Retinal pigment epithelial cell (primary cell): ENCODE measurements around the gene LRCH4.
A peak's percentile ranks its signal among the peaks of the same experiment; 100 is the strongest.

ENCODE experiments used
- DNase-seq: peaks from one replicate; pipeline ENCODE4 v3.0.0-alpha.2; 2010; ENCODE audit warnings: low read depth
- H3K4me3 ChIP-seq: 2 replicates; pipeline ENCODE4 v1.5.1; 2011; ENCODE audit warnings: mild to moderate bottlenecking, low read length, control low read depth, moderate library complexity
- TF ChIP-seq, protein P1 (sequence below): conservative IDR thresholded peaks from 2 replicates; pipeline ENCODE4 v1.5.1; 2011; ENCODE audit warnings: low read depth, low read length, control low read depth, inconsistent platforms

Gene LRCH4, protein sequence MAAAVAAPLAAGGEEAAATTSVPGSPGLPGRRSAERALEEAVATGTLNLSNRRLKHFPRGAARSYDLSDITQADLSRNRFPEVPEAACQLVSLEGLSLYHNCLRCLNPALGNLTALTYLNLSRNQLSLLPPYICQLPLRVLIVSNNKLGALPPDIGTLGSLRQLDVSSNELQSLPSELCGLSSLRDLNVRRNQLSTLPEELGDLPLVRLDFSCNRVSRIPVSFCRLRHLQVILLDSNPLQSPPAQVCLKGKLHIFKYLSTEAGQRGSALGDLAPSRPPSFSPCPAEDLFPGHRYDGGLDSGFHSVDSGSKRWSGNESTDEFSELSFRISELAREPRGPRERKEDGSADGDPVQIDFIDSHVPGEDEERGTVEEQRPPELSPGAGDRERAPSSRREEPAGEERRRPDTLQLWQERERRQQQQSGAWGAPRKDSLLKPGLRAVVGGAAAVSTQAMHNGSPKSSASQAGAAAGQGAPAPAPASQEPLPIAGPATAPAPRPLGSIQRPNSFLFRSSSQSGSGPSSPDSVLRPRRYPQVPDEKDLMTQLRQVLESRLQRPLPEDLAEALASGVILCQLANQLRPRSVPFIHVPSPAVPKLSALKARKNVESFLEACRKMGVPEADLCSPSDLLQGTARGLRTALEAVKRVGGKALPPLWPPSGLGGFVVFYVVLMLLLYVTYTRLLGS

GRCh38 chr7:100585511-100586265 is at the start of gene LRCH4:
Gene LRCH4, minus strand, starts transcription at chr7:100586129. Its CDS starts 29 bp downstream, at chr7:100586100.
- peak within 1 kb of the TSS; percentile 91 for H3K4me3 ChIP-seq
- TF ChIP-seq, protein P1, sequence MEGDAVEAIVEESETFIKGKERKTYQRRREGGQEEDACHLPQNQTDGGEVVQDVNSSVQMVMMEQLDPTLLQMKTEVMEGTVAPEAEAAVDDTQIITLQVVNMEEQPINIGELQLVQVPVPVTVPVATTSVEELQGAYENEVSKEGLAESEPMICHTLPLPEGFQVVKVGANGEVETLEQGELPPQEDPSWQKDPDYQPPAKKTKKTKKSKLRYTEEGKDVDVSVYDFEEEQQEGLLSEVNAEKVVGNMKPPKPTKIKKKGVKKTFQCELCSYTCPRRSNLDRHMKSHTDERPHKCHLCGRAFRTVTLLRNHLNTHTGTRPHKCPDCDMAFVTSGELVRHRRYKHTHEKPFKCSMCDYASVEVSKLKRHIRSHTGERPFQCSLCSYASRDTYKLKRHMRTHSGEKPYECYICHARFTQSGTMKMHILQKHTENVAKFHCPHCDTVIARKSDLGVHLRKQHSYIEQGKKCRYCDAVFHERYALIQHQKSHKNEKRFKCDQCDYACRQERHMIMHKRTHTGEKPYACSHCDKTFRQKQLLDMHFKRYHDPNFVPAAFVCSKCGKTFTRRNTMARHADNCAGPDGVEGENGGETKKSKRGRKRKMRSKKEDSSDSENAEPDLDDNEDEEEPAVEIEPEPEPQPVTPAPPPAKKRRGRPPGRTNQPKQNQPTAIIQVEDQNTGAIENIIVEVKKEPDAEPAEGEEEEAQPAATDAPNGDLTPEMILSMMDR = no peak
- DNase-seq = no peak

GRCh38 chr7:100632951-100633717 is 47.2 kb upstream of the LRCH4 start:
- TF ChIP-seq, protein P1 = peak; percentile 46
- peak overlapping the region; percentile 33 for H3K4me3 ChIP-seq
- no peak for DNase-seq

GRCh38 chr7:100630066-100630465 is 44.1 kb upstream of the LRCH4 start:
- TF ChIP-seq, protein P1 = no peak
- DNase-seq = no peak

GRCh38 chr7:100629117-100629716 is 43.3 kb upstream of the LRCH4 start:
- no peak overlapping the region for H3K4me3 ChIP-seq
- DNase-seq = no peak
- TF ChIP-seq, protein P1 = peak; percentile 62

More at GRCh38 chr7:100630066-100630465, 44.1 kb upstream of the LRCH4 start:
- no peak overlapping the region for H3K4me3 ChIP-seq

GRCh38 chr7:100627238-100627549 is 41.3 kb upstream of the LRCH4 start:
- TF ChIP-seq, protein P1 = no peak
- no peak for DNase-seq
- H3K4me3 ChIP-seq = no peak overlapping the region

DNA sequence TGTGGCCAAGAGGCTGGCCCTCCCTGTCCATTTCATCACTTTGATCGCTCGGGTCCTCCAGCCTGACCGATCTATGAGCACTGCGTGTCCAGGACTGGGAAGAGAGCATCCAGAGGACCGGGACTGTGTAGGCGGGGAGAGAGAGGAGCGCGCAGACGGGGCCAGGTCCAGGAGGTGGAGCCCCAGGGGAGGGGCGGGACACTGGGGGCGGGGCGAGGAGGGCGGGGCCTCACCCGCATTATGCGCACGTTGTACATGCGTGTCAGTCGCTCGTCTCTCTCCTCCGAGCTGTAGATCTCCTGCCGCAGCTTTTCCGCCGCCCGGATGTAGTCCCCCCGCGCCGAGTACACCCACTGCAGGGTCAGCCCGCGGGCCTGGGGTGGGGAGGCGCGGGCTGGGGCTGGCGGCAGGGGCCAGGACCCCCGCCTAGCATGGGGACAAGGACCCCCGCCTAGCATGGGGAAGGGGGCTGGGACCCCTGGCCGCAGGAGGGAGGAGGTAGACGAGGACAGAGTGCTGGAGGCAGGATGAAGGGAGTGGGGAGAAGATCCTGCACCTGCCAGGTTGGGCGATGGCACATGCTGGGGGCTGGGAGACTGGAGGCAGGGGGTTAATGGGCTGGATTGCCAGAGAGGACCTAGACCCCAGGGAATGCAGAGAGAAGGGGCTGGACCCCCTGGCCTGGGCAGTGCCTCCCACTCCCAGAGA is 40.8 kb upstream of the LRCH4 start:
- H3K4me3 ChIP-seq = peak overlapping the region; percentile 14
- TF ChIP-seq, protein P1 = no peak
- DNase-seq = peak; percentile 16
